K562 (cell line): ENCODE data around the gene AGPAT2. TPM values are rescaled to one million over a fixed set of nuclear protein-coding genes. Genes with fewer than 3 reads are reported as not detected.

ENCODE experiments used
- BRD4 ChIP-seq: fragments of 200-600 bp; sonication (generic); IDR thresholded peaks from 2 replicates; pipeline ENCODE4 v1.6.1; 2017; ENCODE audit warnings: inconsistent platforms
- FOXJ3 ChIP-seq: sonication (generic); formaldehyde crosslinking; IDR thresholded peaks from 2 replicates; pipeline ENCODE4 v1.4.0; 2020; ENCODE audit warnings: mild to moderate bottlenecking, missing genetic modification reagents
- GABPA ChIP-seq: fragments of 200-800 bp; sonication (Bioruptor generic); conservative IDR thresholded peaks from 2 replicates; pipeline ENCODE4 v1.6.1; 2016; ENCODE audit warnings: low read depth, missing genetic modification characterization, missing compliant biosample characterization
- GTF2F1 ChIP-seq: IDR thresholded peaks from 2 replicates; pipeline ENCODE4 v1.6.1; 2011; ENCODE audit warnings: low read depth, low read length, improper control_type of control experiment
- ILF3 ChIP-seq: fragments of 450-650 bp; IDR thresholded peaks from 2 replicates; pipeline ENCODE4 v1.6.1; 2018; ENCODE audit warnings: antibody characterized with exemption, mild to moderate bottlenecking, moderate library complexity, borderline replicate concordance
- MEF2D ChIP-seq: conservative IDR thresholded peaks from 2 replicates; pipeline ENCODE4 v1.6.1; 2016; ENCODE audit warnings: low read depth, missing genetic modification characterization, missing compliant biosample characterization
- NFE2L1 ChIP-seq: fragments of 450-650 bp; IDR thresholded peaks from 2 replicates; pipeline ENCODE4 v1.6.1; 2016; ENCODE audit warnings: missing genetic modification characterization, low read depth, mild to moderate bottlenecking, missing compliant biosample characterization, moderate library complexity, borderline replicate concordance
- PHTF2 ChIP-seq: fragments of 250-450 bp; sonication (Bioruptor Pico); IDR thresholded peaks from 2 replicates; pipeline ENCODE4 v1.5.0; 2021; ENCODE audit warnings: mild to moderate bottlenecking
- RFX5 ChIP-seq: IDR thresholded peaks from 2 replicates; pipeline ENCODE4 v1.6.1; 2011; ENCODE audit warnings: low read depth, mild to moderate bottlenecking, improper control_type of control experiment, low read length
- SP1 ChIP-seq: sonication (generic); formaldehyde crosslinking; IDR thresholded peaks from 2 replicates; pipeline ENCODE4 v1.8.1; 2022; ENCODE audit warnings: mild to moderate bottlenecking, missing genetic modification reagents
- TCF3 ChIP-seq: sonication (generic); formaldehyde crosslinking; IDR thresholded peaks from 2 replicates; pipeline ENCODE4 v1.4.0; 2020; ENCODE audit warnings: mild to moderate bottlenecking, missing genetic modification reagents
- ZNF197 ChIP-seq: fragments of 200-800 bp; sonication (Bioruptor generic); IDR thresholded peaks from 2 replicates; pipeline ENCODE4 v1.6.1; 2016; ENCODE audit warnings: low read depth, missing genetic modification characterization, missing compliant biosample characterization
- ZNF551 ChIP-seq: fragments of 250-450 bp; sonication (Bioruptor Pico); IDR thresholded peaks from 2 replicates; pipeline ENCODE4 v1.5.0; 2021; ENCODE audit warnings: mild to moderate bottlenecking, moderate library complexity
- ZNF77 ChIP-seq: fragments of 250-450 bp; sonication (Bioruptor Pico); IDR thresholded peaks from 2 replicates; pipeline ENCODE4 v1.5.0; 2020
- polyA plus RNA-seq, 8 experiments: library from polyadenylated mRNA; depleted of rRNA in 4 of 8; stranded (reverse) in 5 of 8; unstranded in 3 of 8; fragments of >200 nt; fragmentation: Nextera tagmentation in 2 of 8; fragmentation: Illumina TruSeq in 1 of 8; extraction: Ambion mirVana in 2 of 8; extraction: Trizol in 1 of 8; gene quantifications; 2 replicates each; pipeline versions ENCODE4 v1.2.1 to v1.2.3, GENCODE V29; 2011 to 2014; ENCODE audit warnings: inconsistent platforms in 1 of 8, missing spikeins in 1 of 8
- total RNA-seq, 7 experiments: library from RNA; depleted of rRNA in 6 of 7; stranded (reverse); fragments of >200 nt in 6 of 7; fragmentation: Illumina TruSeq in 2 of 7; extraction: Trizol in 2 of 7; gene quantifications; 2 replicates each; pipeline versions ENCODE4 v1.2.1 to v1.2.3, GENCODE V29; 2011 to 2021; ENCODE audit warnings: low replicate concordance in 1 of 7
- TF ChIP-seq, protein P1 (sequence below): fragments of 250-450 bp; sonication (Bioruptor Pico); IDR thresholded peaks from 2 replicates; pipeline ENCODE4 v1.4.0; 2020
- TF ChIP-seq, protein P2 (sequence below): sonication (generic); formaldehyde crosslinking; IDR thresholded peaks from 2 replicates; pipeline ENCODE4 v1.9.0; 2022; ENCODE audit warnings: mild to moderate bottlenecking, missing genetic modification reagents
- TF ChIP-seq, protein P3 (sequence below): fragments of 450-650 bp; IDR thresholded peaks from 2 replicates; pipeline ENCODE4 v1.6.1; 2018; ENCODE audit warnings: mild to moderate bottlenecking, low read depth; ENCODE audit not compliant: partially characterized antibody
- TF ChIP-seq, protein P4 (sequence below): fragments of 250-450 bp; sonication (Bioruptor Pico); IDR thresholded peaks from 2 replicates; pipeline ENCODE4 v1.5.0; 2020; ENCODE audit warnings: mild to moderate bottlenecking

Gene AGPAT2
- total and polyA plus RNA-seq, 9 of the 15 experiments (the other 6 are each of a cell fraction or from before 2014, with no cell fraction given), result 0.13 to 54.5 (median 23.9) TPM

DNA sequence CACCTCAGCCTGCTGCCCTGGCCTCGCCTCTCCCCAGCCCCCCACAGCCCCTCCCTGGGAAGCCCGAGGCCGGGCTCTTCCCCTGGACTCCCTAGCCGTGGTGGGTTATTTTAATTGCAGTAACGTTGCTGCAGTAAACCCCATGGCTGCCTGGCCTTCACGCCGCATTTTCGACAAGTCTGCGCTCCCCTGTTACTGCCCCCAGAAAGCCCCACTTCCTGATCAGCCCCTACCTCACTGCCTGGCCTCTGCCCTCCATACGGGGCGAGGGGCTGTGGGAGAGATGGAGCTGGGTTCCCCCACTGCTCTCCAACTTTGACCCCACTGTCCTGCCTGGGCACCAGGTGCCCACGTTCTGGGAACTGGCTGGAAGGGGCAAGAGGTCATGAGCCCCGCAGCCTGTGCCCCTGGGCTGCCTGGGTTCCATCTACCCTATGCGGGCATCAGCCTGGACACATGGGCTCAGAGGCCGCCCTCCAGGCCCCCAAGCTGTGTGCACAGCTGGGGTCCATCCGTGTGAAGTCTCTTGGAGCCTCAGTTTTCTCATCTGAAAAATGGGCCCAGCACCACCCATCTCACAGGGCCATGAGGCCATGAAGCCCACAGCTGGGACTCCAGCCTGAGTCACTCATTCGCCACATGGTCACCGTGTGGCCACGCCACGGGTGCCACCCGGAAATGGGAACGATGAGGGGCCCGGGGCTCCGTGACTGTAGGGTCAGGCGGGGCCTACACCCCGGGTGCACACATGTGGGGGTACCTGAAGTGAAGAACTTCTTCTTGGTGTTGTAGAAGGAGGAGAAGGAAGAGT, 13.1 kb downstream of the AGPAT2 start (continued):
- TF ChIP-seq, protein P1, sequence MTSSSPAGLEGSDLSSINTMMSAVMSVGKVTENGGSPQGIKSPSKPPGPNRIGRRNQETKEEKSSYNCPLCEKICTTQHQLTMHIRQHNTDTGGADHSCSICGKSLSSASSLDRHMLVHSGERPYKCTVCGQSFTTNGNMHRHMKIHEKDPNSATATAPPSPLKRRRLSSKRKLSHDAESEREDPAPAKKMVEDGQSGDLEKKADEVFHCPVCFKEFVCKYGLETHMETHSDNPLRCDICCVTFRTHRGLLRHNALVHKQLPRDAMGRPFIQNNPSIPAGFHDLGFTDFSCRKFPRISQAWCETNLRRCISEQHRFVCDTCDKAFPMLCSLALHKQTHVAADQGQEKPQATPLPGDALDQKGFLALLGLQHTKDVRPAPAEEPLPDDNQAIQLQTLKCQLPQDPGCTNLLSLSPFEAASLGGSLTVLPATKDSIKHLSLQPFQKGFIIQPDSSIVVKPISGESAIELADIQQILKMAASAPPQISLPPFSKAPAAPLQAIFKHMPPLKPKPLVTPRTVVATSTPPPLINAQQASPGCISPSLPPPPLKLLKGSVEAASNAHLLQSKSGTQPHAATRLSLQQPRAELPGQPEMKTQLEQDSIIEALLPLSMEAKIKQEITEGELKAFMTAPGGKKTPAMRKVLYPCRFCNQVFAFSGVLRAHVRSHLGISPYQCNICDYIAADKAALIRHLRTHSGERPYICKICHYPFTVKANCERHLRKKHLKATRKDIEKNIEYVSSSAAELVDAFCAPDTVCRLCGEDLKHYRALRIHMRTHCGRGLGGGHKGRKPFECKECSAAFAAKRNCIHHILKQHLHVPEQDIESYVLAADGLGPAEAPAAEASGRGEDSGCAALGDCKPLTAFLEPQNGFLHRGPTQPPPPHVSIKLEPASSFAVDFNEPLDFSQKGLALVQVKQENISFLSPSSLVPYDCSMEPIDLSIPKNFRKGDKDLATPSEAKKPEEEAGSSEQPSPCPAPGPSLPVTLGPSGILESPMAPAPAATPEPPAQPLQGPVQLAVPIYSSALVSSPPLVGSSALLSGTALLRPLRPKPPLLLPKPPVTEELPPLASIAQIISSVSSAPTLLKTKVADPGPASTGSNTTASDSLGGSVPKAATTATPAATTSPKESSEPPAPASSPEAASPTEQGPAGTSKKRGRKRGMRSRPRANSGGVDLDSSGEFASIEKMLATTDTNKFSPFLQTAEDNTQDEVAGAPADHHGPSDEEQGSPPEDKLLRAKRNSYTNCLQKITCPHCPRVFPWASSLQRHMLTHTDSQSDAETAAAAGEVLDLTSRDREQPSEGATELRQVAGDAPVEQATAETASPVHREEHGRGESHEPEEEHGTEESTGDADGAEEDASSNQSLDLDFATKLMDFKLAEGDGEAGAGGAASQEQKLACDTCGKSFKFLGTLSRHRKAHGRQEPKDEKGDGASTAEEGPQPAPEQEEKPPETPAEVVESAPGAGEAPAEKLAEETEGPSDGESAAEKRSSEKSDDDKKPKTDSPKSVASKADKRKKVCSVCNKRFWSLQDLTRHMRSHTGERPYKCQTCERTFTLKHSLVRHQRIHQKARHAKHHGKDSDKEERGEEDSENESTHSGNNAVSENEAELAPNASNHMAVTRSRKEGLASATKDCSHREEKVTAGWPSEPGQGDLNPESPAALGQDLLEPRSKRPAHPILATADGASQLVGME (CRISPR knock-in tag), result no peak
- TF ChIP-seq ZNF77 (CRISPR knock-in tag), result 0 out of 2 replicates have a peak, but pooled peaks have one; percentile 2
- no peak for TF ChIP-seq PHTF2
- TF ChIP-seq BRD4, result no peak
- no peak for TF ChIP-seq MEF2D (tag)
- TF ChIP-seq ZNF197 (CRISPR knock-in tag), result no peak
- TF ChIP-seq NFE2L1 (tag), result no peak
- TF ChIP-seq ILF3, result no peak
- no peak for TF ChIP-seq TCF3 (CRISPR knock-in tag)
- TF ChIP-seq, protein P2, sequence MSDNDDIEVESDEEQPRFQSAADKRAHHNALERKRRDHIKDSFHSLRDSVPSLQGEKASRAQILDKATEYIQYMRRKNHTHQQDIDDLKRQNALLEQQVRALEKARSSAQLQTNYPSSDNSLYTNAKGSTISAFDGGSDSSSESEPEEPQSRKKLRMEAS (CRISPR knock-in tag), result peak; percentile 66; the same call in 1 of the 2 replicates
- no peak for TF ChIP-seq RFX5
- 0 out of 2 replicates have a peak, but pooled peaks have one; percentile 20 for TF ChIP-seq SP1
- TF ChIP-seq, protein P3, sequence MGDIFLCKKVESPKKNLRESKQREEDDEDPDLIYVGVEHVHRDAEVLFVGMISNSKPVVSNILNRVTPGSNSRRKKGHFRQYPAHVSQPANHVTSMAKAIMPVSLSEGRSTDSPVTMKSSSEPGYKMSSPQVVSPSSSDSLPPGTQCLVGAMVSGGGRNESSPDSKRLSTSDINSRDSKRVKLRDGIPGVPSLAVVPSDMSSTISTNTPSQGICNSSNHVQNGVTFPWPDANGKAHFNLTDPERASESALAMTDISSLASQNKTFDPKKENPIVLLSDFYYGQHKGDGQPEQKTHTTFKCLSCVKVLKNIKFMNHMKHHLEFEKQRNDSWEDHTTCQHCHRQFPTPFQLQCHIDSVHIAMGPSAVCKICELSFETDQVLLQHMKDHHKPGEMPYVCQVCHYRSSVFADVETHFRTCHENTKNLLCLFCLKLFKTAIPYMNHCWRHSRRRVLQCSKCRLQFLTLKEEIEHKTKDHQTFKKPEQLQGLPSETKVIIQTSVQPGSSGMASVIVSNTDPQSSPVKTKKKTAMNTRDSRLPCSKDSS, result no peak
- TF ChIP-seq, protein P4, sequence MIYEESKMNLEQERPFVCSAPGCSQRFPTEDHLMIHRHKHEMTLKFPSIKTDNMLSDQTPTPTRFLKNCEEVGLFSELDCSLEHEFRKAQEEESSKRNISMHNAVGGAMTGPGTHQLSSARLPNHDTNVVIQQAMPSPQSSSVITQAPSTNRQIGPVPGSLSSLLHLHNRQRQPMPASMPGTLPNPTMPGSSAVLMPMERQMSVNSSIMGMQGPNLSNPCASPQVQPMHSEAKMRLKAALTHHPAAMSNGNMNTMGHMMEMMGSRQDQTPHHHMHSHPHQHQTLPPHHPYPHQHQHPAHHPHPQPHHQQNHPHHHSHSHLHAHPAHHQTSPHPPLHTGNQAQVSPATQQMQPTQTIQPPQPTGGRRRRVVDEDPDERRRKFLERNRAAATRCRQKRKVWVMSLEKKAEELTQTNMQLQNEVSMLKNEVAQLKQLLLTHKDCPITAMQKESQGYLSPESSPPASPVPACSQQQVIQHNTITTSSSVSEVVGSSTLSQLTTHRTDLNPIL, result no peak; the same call in 1 of the 2 replicates
- TF ChIP-seq GTF2F1, result no peak
- TF ChIP-seq GABPA (tag), result no peak
- no peak for TF ChIP-seq ZNF551 (CRISPR knock-in tag)
- no peak for TF ChIP-seq FOXJ3 (CRISPR knock-in tag)
